ACC112 (cell line): ENCODE data around the gene TMEM135.

Source experiments
- H2AFZ ChIP-seq: fragments of 200-600 bp; sonication (generic); one replicate; pipeline ENCODE4 v1.6.0; 2017; ENCODE audit warnings: antibody characterized with exemption, low read length; ENCODE audit not compliant: unreplicated experiment
- H3K27ac ChIP-seq: fragments of 200-600 bp; sonication (generic); 2 replicates; pipeline ENCODE4 v1.5.1; 2014; ENCODE audit warnings: low read depth, mild to moderate bottlenecking, antibody characterized with exemption, low read length, moderate library complexity
- H3K27me3 ChIP-seq: fragments of 200-600 bp; sonication (generic); 2 replicates; pipeline ENCODE4 v1.6.1; 2014; ENCODE audit warnings: mild to moderate bottlenecking, antibody characterized with exemption, low read length, moderate library complexity, mixed read lengths; ENCODE audit not compliant: insufficient read depth
- H3K36me3 ChIP-seq: fragments of 200-600 bp; sonication (generic); 2 replicates; pipeline ENCODE4 v1.6.1; 2016; ENCODE audit warnings: mild to moderate bottlenecking, antibody characterized with exemption, low read length, moderate library complexity, mixed read lengths; ENCODE audit not compliant: insufficient read depth
- H3K4me1 ChIP-seq: fragments of 200-600 bp; sonication (generic); one replicate; pipeline ENCODE4 v1.6.1; 2016; ENCODE audit warnings: low read length, mixed read lengths; ENCODE audit not compliant: insufficient read depth, unreplicated experiment, control insufficient read depth
- H3K4me3 ChIP-seq: fragments of 200-600 bp; sonication (generic); 2 replicates; pipeline ENCODE4 v1.5.1; 2014; ENCODE audit warnings: mild to moderate bottlenecking, low read depth, low read length
- H3K79me2 ChIP-seq: fragments of 200-600 bp; sonication (generic); one replicate; pipeline ENCODE4 v1.6.0; 2016; ENCODE audit warnings: low read length; ENCODE audit not compliant: control insufficient read depth, unreplicated experiment, insufficient read depth

TMEM135 gene

GRCh38 chr11:87193756-87194470 is 156.2 kb downstream of the TMEM135 start:
- no peaks in the 10 kb centered on the region for H3K4me1 ChIP-seq
- H3K79me2 ChIP-seq, result no peaks in the 10 kb centered on the region
- no peak overlapping the region for H2AFZ ChIP-seq
- H3K27me3 ChIP-seq, result no peaks in the 10 kb centered on the region
- H3K4me3 ChIP-seq, result no peak overlapping the region
- no peak overlapping the region for H3K27ac ChIP-seq
- no peaks in the 10 kb centered on the region for H3K36me3 ChIP-seq

DNA sequence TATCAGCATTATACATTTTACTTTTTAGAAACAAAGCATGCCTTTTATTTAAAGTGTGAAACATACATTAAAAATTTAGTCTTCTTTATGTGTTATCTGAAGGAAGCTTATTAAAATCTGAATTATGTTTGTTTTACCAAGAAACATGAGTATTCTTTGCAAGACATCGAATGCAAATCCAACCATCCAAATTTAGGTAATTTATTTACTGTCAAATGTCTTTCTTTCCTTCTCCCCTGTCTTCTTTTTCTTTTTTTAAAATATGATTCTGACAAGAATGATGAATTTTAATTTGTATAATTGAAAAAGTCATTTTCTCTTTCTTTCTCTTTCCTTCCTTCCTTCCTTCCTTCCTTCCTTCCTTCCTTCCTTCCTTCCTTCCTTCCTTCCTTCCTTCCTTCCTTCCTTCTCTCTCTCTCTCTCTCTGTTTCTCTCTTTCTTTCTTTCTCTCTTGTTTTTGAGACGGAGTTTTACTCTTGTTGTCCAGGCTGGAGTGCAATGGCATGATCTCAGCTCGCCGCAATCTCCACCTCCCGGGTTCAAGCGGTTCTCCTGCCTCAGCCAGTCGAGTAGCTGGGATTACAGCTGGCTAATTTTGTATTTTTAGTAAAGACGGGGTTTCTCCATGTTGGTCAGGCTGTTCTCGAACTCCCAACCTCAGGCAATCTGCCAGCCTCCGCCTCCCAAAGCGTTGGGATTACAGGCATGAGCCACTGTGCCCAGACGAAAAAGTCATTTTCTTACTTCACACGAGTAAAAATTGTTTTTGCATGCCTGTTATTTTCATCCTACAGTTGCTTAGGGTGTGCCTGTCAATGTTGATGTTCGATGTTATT is 157.5 kb downstream of the TMEM135 start:
- Histone ChIP-seq H3K4me1 (no peaks in the 10 kb centered on the region), H3K36me3 (no peaks in the 10 kb centered on the region), H3K79me2 (no peaks in the 10 kb centered on the region), H3K27me3 (no peaks in the 10 kb centered on the region), H2AFZ (no peak overlapping the region), H3K27ac (no peak overlapping the region), H3K4me3 (no peak overlapping the region)

- H2AFZ ChIP-seq, result no peak overlapping the region
- H3K27me3 ChIP-seq, result no peaks in the 10 kb centered on the region
- no peak overlapping the region for H3K27ac ChIP-seq
- H3K4me1 ChIP-seq, result no peaks in the 10 kb centered on the region
- H3K4me3 ChIP-seq, result no peak overlapping the region
- no peaks in the 10 kb centered on the region for H3K36me3 ChIP-seq
- no peaks in the 10 kb centered on the region for H3K79me2 ChIP-seq
These were observed 160.6 kb downstream of the TMEM135 start for GRCh38 chr11:87198266-87198881.

DNA sequence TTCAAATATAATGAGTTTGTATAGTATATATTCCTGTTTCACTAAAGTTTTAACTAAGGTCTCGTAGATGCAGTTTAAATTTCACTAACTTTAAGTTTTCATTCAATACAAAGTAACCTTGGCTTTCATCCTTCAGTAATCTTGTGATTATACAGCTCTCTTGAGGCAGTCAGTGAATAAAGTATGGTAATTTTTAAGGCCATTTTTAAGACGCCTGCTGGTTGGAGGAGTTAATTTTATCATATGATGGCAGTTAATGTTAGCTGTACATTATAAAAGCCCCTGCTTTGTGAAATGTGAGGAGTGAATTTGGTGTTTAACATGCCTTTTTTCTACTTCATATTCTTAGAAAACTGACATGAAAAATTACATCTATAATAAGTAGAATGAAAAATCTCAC is 163.6 kb downstream of the TMEM135 start:
- no peaks in the 10 kb centered on the region for H3K79me2 ChIP-seq
- H3K27me3 ChIP-seq, result no peaks in the 10 kb centered on the region
- no peaks in the 10 kb centered on the region for H3K36me3 ChIP-seq
- peaks cover 4% of the 10 kb centered on the region for H3K4me1 ChIP-seq
- H3K4me3 ChIP-seq, result no peak overlapping the region
- no peak overlapping the region for H3K27ac ChIP-seq
- no peak overlapping the region for H2AFZ ChIP-seq

DNA sequence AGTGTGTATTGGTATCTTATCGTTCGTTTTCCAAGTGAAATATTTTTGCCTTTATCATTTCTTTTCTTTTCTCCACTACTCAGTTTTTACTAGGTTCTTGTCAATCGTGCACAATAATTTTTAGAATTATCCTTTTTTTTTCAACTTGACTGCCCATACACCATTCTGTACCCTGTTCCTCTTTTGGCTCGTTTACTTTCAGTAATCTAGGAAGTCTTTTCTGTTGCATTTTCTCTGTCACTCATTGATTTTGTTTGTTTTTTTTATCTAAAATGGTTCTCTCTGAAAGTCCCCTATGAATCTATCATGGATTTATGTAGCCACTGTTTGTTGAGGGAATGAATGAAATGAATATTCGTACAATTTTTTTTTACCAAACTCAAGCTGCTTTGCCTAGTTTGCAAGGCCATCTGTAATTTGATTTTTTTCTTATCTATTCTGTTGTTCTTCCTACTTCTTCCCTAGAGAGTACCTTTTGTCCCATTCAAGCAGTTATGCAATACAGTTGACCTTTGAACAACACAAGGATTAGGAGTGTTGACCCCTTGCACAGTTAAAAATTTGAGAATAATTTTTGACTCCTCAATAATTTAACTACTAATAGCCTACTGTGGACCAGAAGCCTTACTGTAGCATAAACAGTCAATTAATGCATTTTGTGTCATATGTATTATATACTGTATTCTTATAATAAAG is 166.3 kb downstream of the TMEM135 start:
- no peak overlapping the region for H3K27ac ChIP-seq
- no peak overlapping the region for H3K4me3 ChIP-seq
- H3K36me3 ChIP-seq, result no peaks in the 10 kb centered on the region
- H3K4me1 ChIP-seq, result peaks cover 4% of the 10 kb centered on the region
- H3K79me2 ChIP-seq, result no peaks in the 10 kb centered on the region
- no peak overlapping the region for H2AFZ ChIP-seq
- H3K27me3 ChIP-seq, result no peaks in the 10 kb centered on the region

GRCh38 chr11:87212891-87213290 is 175.2 kb downstream of the TMEM135 start:
- H2AFZ ChIP-seq, result no peak overlapping the region
- no peaks in the 10 kb centered on the region for H3K27me3 ChIP-seq
- H3K4me1 ChIP-seq, result no peaks in the 10 kb centered on the region
- no peaks in the 10 kb centered on the region for H3K79me2 ChIP-seq
- H3K4me3 ChIP-seq, result no peak overlapping the region
- H3K36me3 ChIP-seq, result no peaks in the 10 kb centered on the region; the same call in 1 of the 2 replicates
- no peak overlapping the region for H3K27ac ChIP-seq

DNA sequence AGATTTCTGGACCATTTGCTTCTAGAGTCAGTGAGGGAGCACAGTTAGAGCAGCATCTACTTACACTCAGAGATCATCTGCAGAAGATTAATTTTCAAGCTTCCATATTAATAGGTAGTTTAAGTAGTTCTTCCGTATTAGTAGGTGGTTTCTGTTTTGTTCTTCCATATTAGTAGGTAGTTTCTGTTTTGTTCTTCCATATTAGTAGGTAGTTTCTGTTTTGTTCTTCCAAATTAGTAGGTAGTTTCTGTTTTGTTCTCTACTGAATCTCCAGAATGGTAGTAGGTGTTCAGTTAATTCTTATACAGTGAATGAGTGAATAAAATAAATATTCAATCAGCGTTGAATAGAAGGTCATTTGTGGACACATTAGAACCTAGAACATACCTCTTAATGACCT is 175.7 kb downstream of the TMEM135 start:
- Histone ChIP-seq H3K27me3 (no peaks in the 10 kb centered on the region), H2AFZ (no peak overlapping the region), H3K36me3 (no peaks in the 10 kb centered on the region; the same call in 1 of the 2 replicates), H3K4me1 (no peaks in the 10 kb centered on the region), H3K79me2 (no peaks in the 10 kb centered on the region), H3K27ac (no peak overlapping the region), H3K4me3 (no peak overlapping the region)

- Histone ChIP-seq H3K4me3 (no peak overlapping the region), H3K79me2 (no peaks in the 10 kb centered on the region), H3K36me3 (no peaks in the 10 kb centered on the region; the same call in 1 of the 2 replicates), H2AFZ (no peak overlapping the region), H3K27me3 (no peaks in the 10 kb centered on the region), H3K27ac (no peak overlapping the region), H3K4me1 (no peaks in the 10 kb centered on the region)
These were observed 177.5 kb downstream of the TMEM135 start for GRCh38 chr11:87215236-87215635.

DNA sequence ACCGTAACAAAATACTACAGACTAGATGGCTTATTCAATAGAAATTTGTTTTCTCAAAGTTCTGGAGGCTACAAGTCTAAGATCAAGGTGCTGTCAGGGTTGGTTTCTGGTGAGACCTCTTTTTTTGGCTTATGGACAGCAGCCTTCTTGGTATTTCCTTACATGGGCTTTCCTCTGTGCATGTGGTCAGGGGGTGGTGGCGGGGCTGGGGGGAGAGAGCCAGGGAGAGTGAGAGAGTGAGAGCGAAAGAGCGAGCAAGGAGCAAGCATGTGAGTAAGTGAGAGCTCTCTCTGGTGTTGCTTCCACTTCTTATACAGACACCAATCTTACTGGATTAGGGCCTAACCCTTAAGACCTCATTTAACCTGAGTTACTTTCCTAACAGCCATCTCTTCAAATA is 181.5 kb downstream of the TMEM135 start:
- Histone ChIP-seq H2AFZ (no peak overlapping the region), H3K27ac (no peak overlapping the region), H3K79me2 (no peaks in the 10 kb centered on the region), H3K36me3 (no peaks in the 10 kb centered on the region; the same call in 1 of the 2 replicates), H3K4me1 (peaks cover 7% of the 10 kb centered on the region), H3K27me3 (no peaks in the 10 kb centered on the region), H3K4me3 (no peak overlapping the region)

DNA sequence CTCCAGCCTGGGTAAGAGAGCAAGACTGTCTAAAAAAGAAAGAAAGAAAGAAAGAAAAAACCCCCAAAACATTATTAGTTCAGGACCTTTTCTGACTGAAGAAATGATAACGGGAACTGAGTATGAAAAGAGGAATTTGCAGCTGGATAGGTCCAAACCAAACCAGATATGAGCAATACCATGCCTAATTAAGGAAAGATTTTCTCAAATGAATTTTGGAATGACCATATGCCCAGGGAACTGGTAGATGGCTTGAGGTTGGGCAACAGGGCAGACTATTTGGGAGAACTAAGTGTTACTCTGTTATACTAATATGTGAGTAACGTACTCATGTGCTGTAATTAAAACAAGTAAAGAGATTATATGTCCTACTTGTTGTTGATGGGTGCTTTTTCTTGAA is 186.1 kb downstream of the TMEM135 start:
- Histone ChIP-seq H2AFZ (peak overlapping the region; percentile 18), H3K4me1 (peaks cover 10% of the 10 kb centered on the region), H3K79me2 (no peaks in the 10 kb centered on the region), H3K27ac (no peak overlapping the region), H3K4me3 (no peak overlapping the region), H3K27me3 (no peaks in the 10 kb centered on the region), H3K36me3 (no peaks in the 10 kb centered on the region)
